Ovary (tissue), 9 donors: ENCODE data around the gene RNASE13. TPM values are rescaled to one million over a fixed set of nuclear protein-coding genes. Genes with fewer than 3 reads are reported as not detected.

Source experiments
- DNase-seq, 5 donors: peaks; one replicate each; pipeline ENCODE4 v3.0.0-alpha.2; 2019 to 2020
- H3K27ac ChIP-seq, 2 donors: fragments of 200-600 bp; one replicate each; pipeline versions ENCODE4 v1.5.1 to v1.8.0; 2019 to 2022
- H3K27me3 ChIP-seq: fragments of 200-600 bp; one replicate; pipeline ENCODE4 v1.8.0; 2022
- H3K36me3 ChIP-seq: fragments of 200-600 bp; sonication (generic); one replicate; pipeline ENCODE4 v1.5.1; 2019
- H3K4me1 ChIP-seq: one replicate; pipeline ENCODE4 v1.8.1; 2013; ENCODE audit warnings: mild to moderate bottlenecking, moderate library complexity; ENCODE audit not compliant: insufficient read depth
- H3K4me3 ChIP-seq: fragments of 200-600 bp; sonication (generic); one replicate; pipeline ENCODE4 v1.5.1; 2017
- H3K9me3 ChIP-seq, 2 donors: fragments of 200-600 bp in 1 of 2; sonication (generic) in 1 of 2; one replicate each; pipeline versions ENCODE4 v1.5.1 to v1.8.1; 2013 to 2019; ENCODE audit warnings: mild to moderate bottlenecking in 1 of 2, moderate library complexity in 1 of 2
- CTCF ChIP-seq, 3 donors: fragments of 450-650 bp in 2 of 3; fragments of 200-600 bp in 1 of 3; IDR thresholded peaks; one replicate each; pipeline versions ENCODE4 v1.5.1 to v1.8.0; 2016 to 2022; ENCODE audit warnings: antibody characterized with exemption in 3 of 3, mild to moderate bottlenecking in 1 of 3
- EP300 ChIP-seq: sonication (generic); formaldehyde crosslinking; IDR thresholded peaks from one replicate; pipeline ENCODE4 v1.6.1; 2017; ENCODE audit warnings: antibody characterized with exemption
- POLR2A ChIP-seq: fragments of 450-650 bp; IDR thresholded peaks from one replicate; pipeline ENCODE4 v1.6.1; 2017; ENCODE audit warnings: antibody characterized with exemption, mild to moderate bottlenecking, moderate library complexity
- WGBS, 3 donors: extraction: QIAGEN DNeasy Blood & Tissue Kit in 1 of 3; methylation state at CpG; one replicate each; pipeline versions ENCODE4 v1.1.5 to v1.1.7; 2013 to 2017; 5-methylcytosine and 5-hydroxymethylcytosine counted together
- intact Hi-C, 4 donors: fragments of 100-400 bp; cut with DNase I; formaldehyde crosslinking; loops; one replicate each; pipeline versions ENCODE4 v1.11.0 to v1.15.1; 2022 to 2023
- polyA plus RNA-seq, 2 donors: library from polyadenylated mRNA; stranded (reverse); fragments of 200-250 nt in 1 of 2; fragments of 350-450 nt in 1 of 2; fragmentation: Illumina TruSeq in 1 of 2; extraction: RNeasy Lipid Tissue Mini Kit (QIAGEN cat#74804) in 1 of 2; gene quantifications; one replicate each; pipeline ENCODE4 v1.2.3, GENCODE V29; 2013 to 2014
- total RNA-seq, 7 donors: library from RNA; depleted of rRNA in 2 of 7; stranded (reverse); fragments of >200 nt in 2 of 7; fragmentation: NEBNext Ultra II Directional in 3 of 7; extraction: Animal tissue kit (Norgen Biotek cat#: 25700) in 3 of 7; gene quantifications; one replicate each; pipeline versions ENCODE4 v1.1.0 to v1.2.4, GENCODE V29; 2016 to 2023
- donor health status: DM: no; HTN: no; CAD: no; lungs with moderate emphysema.
- donor health status: DM: no; HTN: no; CAD: no.
- donor health status: Bipolar disorder and iron deficiency.
- donor health status: DM: yes; HTN: yes; CAD: no.
- donor health status: DM: no; HTN: no; CAD: no.
- donor health status: DM: yes; HTN: yes; CAD: no.

RNASE13 gene
- total and polyA plus RNA-seq, 9 donors, result not detected

GRCh38 chr14:21023817-21024584 lies 10.6 kb downstream of the RNASE13 start:
- 12 to 15% (median 12%) methylated on average over 17 of the region's 17 CpGs for WGBS, 3 donors
- Histone ChIP-seq H3K4me1 (peaks cover 9% of the 10 kb centered on the region), H3K27ac (peak overlapping the region; percentile 90 to 97), H3K36me3 (no peaks in the 10 kb centered on the region), H3K9me3 (no peaks in the 10 kb centered on the region), H3K4me3 (peak overlapping the region; percentile 93), H3K27me3 (no peaks in the 10 kb centered on the region)
- peak in 1 of 5 donors; percentile 45 for DNase-seq
- TF ChIP-seq CTCF (IDR thresholded peaks at IDR 0.05) (no peak), POLR2A (no peak), EP300 (no peak)
- intact Hi-C loops, result loop anchor here in 3 of 4 donors (2.0 to 10.0 kb wide), 4 partner anchors 15 to 339 kb away; partner anchors contain the start of genes ANG (in 1 of the 3) and RNASE4 (in 1 of the 3)

GRCh38 chr14:21023174-21023573 lies 11.4 kb downstream of the RNASE13 start:
- TF ChIP-seq POLR2A (no peak), EP300 (no peak), CTCF (IDR thresholded peaks at IDR 0.05) (no peak)
- no peaks in the 10 kb centered on the region for H3K27me3 ChIP-seq
- H3K4me1 ChIP-seq, result peaks cover 9% of the 10 kb centered on the region
- H3K27ac ChIP-seq, result peak overlapping the region; percentile 90 to 97
- no peaks in the 10 kb centered on the region for H3K36me3 ChIP-seq
- intact Hi-C loops, result loop anchor here in 3 of 4 donors (2.0 to 10.0 kb wide), 4 partner anchors 16 to 338 kb away; partner anchors contain the start of genes ANG (in 1 of the 3) and RNASE4 (in 1 of the 3)
- 34 to 45% (median 39%) methylated on average over 7 of the region's 7 CpGs for WGBS, 3 donors
- no peaks in the 10 kb centered on the region for H3K9me3 ChIP-seq
- peak overlapping the region; percentile 93 for H3K4me3 ChIP-seq
- DNase-seq, result peak in 1 of 5 donors; percentile 49

- intact Hi-C loops, result loop anchor here in 3 of 4 donors (2.0 to 10.0 kb wide), 4 partner anchors 16 to 338 kb away; partner anchors contain the start of genes ANG (in 1 of the 3) and RNASE4 (in 1 of the 3)
- Histone ChIP-seq H3K4me1 (peaks cover 9% of the 10 kb centered on the region), H3K27ac (peak overlapping the region in 1 of 2 donors; percentile 90), H3K4me3 (peak overlapping the region; percentile 93), H3K36me3 (no peaks in the 10 kb centered on the region), H3K27me3 (no peaks in the 10 kb centered on the region), H3K9me3 (no peaks in the 10 kb centered on the region)
- WGBS, 3 donors, result 64 to 66% (median 64%) methylated on average over 5 of the region's 5 CpGs
- DNase-seq, result no peak
- TF ChIP-seq CTCF (IDR thresholded peaks at IDR 0.05) (no peak), EP300 (no peak), POLR2A (no peak)
Observed at GRCh38 chr14:21022686-21023085, 11.9 kb downstream of the RNASE13 start.

GRCh38 chr14:21020977-21021545 lies 13.5 kb downstream of the RNASE13 start:
- TF ChIP-seq CTCF (IDR thresholded peaks at IDR 0.05) (no peak), POLR2A (no peak), EP300 (no peak)
- peaks cover 2% of the 10 kb centered on the region for H3K4me1 ChIP-seq
- WGBS, 3 donors, result 76 to 83% (median 79%) methylated on average over 5 of the region's 5 CpGs
- no peak overlapping the region for H3K27ac ChIP-seq
- intact Hi-C loops, result loop anchor here in 3 of 4 donors (5.0 to 10.0 kb wide), 3 partner anchors 46 to 336 kb away; partner anchors contain the start of genes ANG (in 1 of the 3) and RNASE4 (in 1 of the 3)
- no peak overlapping the region for H3K4me3 ChIP-seq
- H3K27me3 ChIP-seq, result no peaks in the 10 kb centered on the region
- no peak for DNase-seq
- H3K36me3 ChIP-seq, result no peaks in the 10 kb centered on the region
- no peaks in the 10 kb centered on the region for H3K9me3 ChIP-seq
